Nephron progenitor cell (in vitro differentiated cells): Measurements from ENCODE around the gene LTBP4.

ENCODE experiments used
- DNase-seq: peaks from one replicate; pipeline ENCODE4 v3.0.0; 2021
- H3K27ac Mint-ChIP-seq: 2 replicates; pipeline ENCODE4 v1.8.0; 2021; ENCODE audit warnings: mild to moderate bottlenecking, moderate library complexity, mixed read lengths
- H3K27me3 Mint-ChIP-seq: 2 replicates; pipeline ENCODE4 v1.8.0; 2021; ENCODE audit warnings: mild to moderate bottlenecking, low read depth, mixed read lengths; ENCODE audit not compliant: poor library complexity
- H3K36me3 Mint-ChIP-seq: 2 replicates; pipeline ENCODE4 v1.8.0; 2021; ENCODE audit warnings: low read depth, mixed read lengths
- H3K4me1 Mint-ChIP-seq: 2 replicates; pipeline ENCODE4 v1.8.0; 2021; ENCODE audit warnings: mixed read lengths
- H3K4me3 Mint-ChIP-seq: 2 replicates; pipeline ENCODE4 v1.8.0; 2021; ENCODE audit warnings: mild to moderate bottlenecking, moderate library complexity, mixed read lengths
- H3K9me3 Mint-ChIP-seq: 2 replicates; pipeline ENCODE4 v1.8.0; 2021; ENCODE audit warnings: mild to moderate bottlenecking, moderate library complexity, mixed read lengths
- TF ChIP-seq, protein P1 (sequence below): fragments of 200-600 bp; sonication (generic); IDR thresholded peaks from 2 replicates; pipeline ENCODE4 v1.5.0; 2021; ENCODE audit warnings: antibody characterized with exemption

LTBP4 gene

DNA sequence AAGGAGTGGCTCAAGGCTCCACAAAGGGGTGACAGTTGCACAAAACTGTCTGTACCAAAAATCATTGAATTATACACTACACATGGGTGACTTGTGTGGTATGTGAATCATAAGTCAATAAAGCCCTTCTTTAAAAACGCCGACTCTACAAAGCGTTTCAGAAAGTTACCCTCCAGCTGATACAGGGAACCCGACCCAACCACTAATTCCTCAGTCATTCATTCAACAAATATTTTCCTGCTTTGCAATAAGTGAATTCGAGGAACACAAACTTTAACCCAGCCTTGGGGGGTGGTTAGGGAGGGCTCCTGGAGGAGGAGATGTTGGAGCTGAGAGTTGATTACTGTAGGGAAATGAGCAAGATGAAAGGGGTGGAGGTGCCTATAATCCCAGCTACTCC, 32.0 kb downstream of the LTBP4 start:
- no peak overlapping the region for H3K4me3 Mint-ChIP-seq
- H3K27ac Mint-ChIP-seq: no peak overlapping the region
- peaks cover 11% of the 10 kb centered on the region for H3K36me3 Mint-ChIP-seq
- TF ChIP-seq, protein P1, sequence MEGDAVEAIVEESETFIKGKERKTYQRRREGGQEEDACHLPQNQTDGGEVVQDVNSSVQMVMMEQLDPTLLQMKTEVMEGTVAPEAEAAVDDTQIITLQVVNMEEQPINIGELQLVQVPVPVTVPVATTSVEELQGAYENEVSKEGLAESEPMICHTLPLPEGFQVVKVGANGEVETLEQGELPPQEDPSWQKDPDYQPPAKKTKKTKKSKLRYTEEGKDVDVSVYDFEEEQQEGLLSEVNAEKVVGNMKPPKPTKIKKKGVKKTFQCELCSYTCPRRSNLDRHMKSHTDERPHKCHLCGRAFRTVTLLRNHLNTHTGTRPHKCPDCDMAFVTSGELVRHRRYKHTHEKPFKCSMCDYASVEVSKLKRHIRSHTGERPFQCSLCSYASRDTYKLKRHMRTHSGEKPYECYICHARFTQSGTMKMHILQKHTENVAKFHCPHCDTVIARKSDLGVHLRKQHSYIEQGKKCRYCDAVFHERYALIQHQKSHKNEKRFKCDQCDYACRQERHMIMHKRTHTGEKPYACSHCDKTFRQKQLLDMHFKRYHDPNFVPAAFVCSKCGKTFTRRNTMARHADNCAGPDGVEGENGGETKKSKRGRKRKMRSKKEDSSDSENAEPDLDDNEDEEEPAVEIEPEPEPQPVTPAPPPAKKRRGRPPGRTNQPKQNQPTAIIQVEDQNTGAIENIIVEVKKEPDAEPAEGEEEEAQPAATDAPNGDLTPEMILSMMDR: no peak
- no peak for DNase-seq
- peaks cover 28% of the 10 kb centered on the region for H3K4me1 Mint-ChIP-seq
- peaks cover 35% of the 10 kb centered on the region for H3K27me3 Mint-ChIP-seq
- H3K9me3 Mint-ChIP-seq: no peaks in the 10 kb centered on the region

DNA sequence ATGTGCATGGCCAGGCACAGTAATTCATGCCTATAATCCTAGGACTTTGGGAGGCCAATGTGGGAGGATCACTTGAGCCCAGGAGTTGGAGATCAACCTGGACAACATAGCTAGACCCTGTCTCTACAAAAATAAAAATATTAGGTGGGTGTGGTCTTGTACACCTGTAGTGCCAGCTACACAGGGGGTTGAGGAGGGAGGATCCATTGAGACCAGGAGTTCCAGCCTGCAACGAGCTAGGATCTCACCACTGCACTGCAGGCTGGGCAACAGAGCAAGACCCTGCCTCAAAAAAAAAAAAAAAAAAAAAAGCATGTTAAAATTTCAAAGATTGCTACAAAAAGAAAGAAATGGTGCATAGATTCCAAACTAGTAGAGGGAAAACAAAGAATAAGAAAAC, 37.2 kb downstream of the LTBP4 start:
- peaks cover 44% of the 10 kb centered on the region for H3K27me3 Mint-ChIP-seq
- TF ChIP-seq, protein P1: no peak
- no peak for DNase-seq
- H3K4me1 Mint-ChIP-seq: peaks cover 27% of the 10 kb centered on the region
- H3K27ac Mint-ChIP-seq: no peak overlapping the region
- no peak overlapping the region for H3K4me3 Mint-ChIP-seq
- H3K36me3 Mint-ChIP-seq: no peaks in the 10 kb centered on the region
- H3K9me3 Mint-ChIP-seq: no peaks in the 10 kb centered on the region

- Mint-ChIP-seq H3K4me3 (no peak overlapping the region), H3K9me3 (no peaks in the 10 kb centered on the region), H3K4me1 (peaks cover 15% of the 10 kb centered on the region), H3K27ac (no peak overlapping the region), H3K36me3 (no peaks in the 10 kb centered on the region), H3K27me3 (peaks cover 32% of the 10 kb centered on the region)
- no peak for DNase-seq
- TF ChIP-seq, protein P1: no peak
Measured at GRCh38 chr19:40639638-40639982, 38.4 kb downstream of the LTBP4 start.

GRCh38 chr19:40640744-40641143, 39.6 kb downstream of the LTBP4 start:
- no peaks in the 10 kb centered on the region for H3K9me3 Mint-ChIP-seq
- H3K36me3 Mint-ChIP-seq: no peaks in the 10 kb centered on the region
- no peak overlapping the region for H3K4me3 Mint-ChIP-seq
- TF ChIP-seq, protein P1: no peak
- peaks cover 21% of the 10 kb centered on the region for H3K27me3 Mint-ChIP-seq
- H3K27ac Mint-ChIP-seq: no peak overlapping the region
- no peak for DNase-seq
- peaks cover 21% of the 10 kb centered on the region for H3K4me1 Mint-ChIP-seq

- no peaks in the 10 kb centered on the region for H3K36me3 Mint-ChIP-seq
- peaks cover 20% of the 10 kb centered on the region for H3K27me3 Mint-ChIP-seq
- DNase-seq: no peak
- H3K4me3 Mint-ChIP-seq: no peak overlapping the region
- H3K9me3 Mint-ChIP-seq: no peaks in the 10 kb centered on the region
- H3K27ac Mint-ChIP-seq: no peak overlapping the region
- H3K4me1 Mint-ChIP-seq: peaks cover 27% of the 10 kb centered on the region
- TF ChIP-seq, protein P1: no peak
Measured at GRCh38 chr19:40641281-40641680, 40.1 kb downstream of the LTBP4 start.

DNA sequence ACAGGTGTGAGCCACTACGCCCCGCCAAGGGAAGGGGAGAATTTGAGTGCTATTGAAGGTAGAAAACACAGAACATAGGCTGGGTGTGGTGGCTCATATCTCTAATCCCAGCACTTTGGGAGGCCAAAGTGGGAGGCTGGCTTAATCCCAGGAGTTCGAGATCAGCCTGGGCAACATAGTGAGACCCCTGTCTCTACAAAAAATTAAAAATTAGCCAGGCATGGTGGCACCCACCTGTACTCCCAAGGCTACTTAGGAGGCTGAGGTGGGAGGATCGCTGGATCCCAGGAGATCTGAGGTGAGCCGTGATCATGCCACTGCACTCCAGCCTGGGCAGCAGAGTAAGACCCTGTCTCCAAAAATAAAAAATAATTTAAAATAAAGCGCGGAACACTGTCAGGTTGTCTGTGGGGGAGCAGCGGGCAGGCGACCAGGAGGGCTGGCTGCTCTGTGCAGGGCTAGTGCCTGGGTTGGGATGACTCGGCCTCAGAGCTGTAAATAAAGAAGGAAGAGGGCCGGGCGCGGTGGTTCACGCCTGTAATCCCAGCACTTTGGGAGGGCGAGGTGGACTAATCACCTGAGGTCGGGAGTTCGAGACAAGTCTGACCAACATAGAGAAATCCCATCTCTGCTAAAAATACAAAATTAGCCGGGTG, 41.0 kb downstream of the LTBP4 start:
- TF ChIP-seq, protein P1: no peak
- no peak for DNase-seq
- Mint-ChIP-seq H3K4me1 (peaks cover 32% of the 10 kb centered on the region), H3K9me3 (peaks cover 4% of the 10 kb centered on the region), H3K27me3 (peaks cover 12% of the 10 kb centered on the region), H3K27ac (no peak overlapping the region), H3K4me3 (no peak overlapping the region), H3K36me3 (no peaks in the 10 kb centered on the region)
